H9 (cell line): ENCODE measurements around the gene HDAC1. TPM values are rescaled to one million over a fixed set of nuclear protein-coding genes. Genes with fewer than 3 reads are reported as not detected.
A peak's percentile ranks its signal among the peaks of the same experiment; 100 is the strongest.

ENCODE experiments used
- DNase-seq: peaks from one replicate; pipeline ENCODE4 v3.0.0-alpha.2; 2017
- H2AFZ ChIP-seq: one replicate; pipeline ENCODE4 v1.6.1; 2013; ENCODE audit warnings: mild to moderate bottlenecking, low read length, control low read depth, moderate library complexity
- H2AK5ac ChIP-seq: 2 replicates; pipeline ENCODE4 v1.6.1; 2013; ENCODE audit warnings: low read length, control low read depth, mixed read lengths; ENCODE audit not compliant: insufficient read length
- H2BK120ac ChIP-seq: one replicate; pipeline ENCODE4 v1.6.1; 2013; ENCODE audit warnings: low read depth, mild to moderate bottlenecking, low read length, control low read depth, inconsistent platforms; ENCODE audit not compliant: poor library complexity, severe bottlenecking
- H2BK12ac ChIP-seq: 2 replicates; pipeline ENCODE4 v1.6.1; 2013; ENCODE audit warnings: low read length, control low read depth, mixed read lengths, low read depth; ENCODE audit not compliant: insufficient read length
- H2BK15ac ChIP-seq: 2 replicates; pipeline ENCODE4 v1.6.1; 2013; ENCODE audit warnings: low read depth, low read length, control low read depth
- H2BK20ac ChIP-seq: one replicate; pipeline ENCODE4 v1.6.1; 2013; ENCODE audit warnings: low read depth, mild to moderate bottlenecking, low read length, control low read depth, inconsistent platforms; ENCODE audit not compliant: poor library complexity, severe bottlenecking
- H2BK5ac ChIP-seq: 2 replicates; pipeline ENCODE4 v1.6.1; 2013; ENCODE audit warnings: low read length, control low read depth, mixed read lengths; ENCODE audit not compliant: insufficient read length
- H3K14ac ChIP-seq: 2 replicates; pipeline ENCODE4 v1.6.1; 2013; ENCODE audit warnings: low read length, control low read depth; ENCODE audit not compliant: insufficient read depth
- H3K18ac ChIP-seq: 2 replicates; pipeline ENCODE4 v1.6.1; 2013; ENCODE audit warnings: low read depth, mild to moderate bottlenecking, mixed read lengths, low read length, control low read depth; ENCODE audit not compliant: insufficient read length
- H3K23ac ChIP-seq: 2 replicates; pipeline ENCODE4 v1.6.1; 2013; ENCODE audit warnings: low read length, control low read depth, mixed read lengths, low read depth; ENCODE audit not compliant: insufficient read length
- H3K23me2 ChIP-seq: 2 replicates; pipeline ENCODE4 v1.6.1; 2013; ENCODE audit warnings: low read depth, mild to moderate bottlenecking, mixed read lengths, low read length, control low read depth; ENCODE audit not compliant: insufficient read length, poor library complexity, severe bottlenecking
- H3K27ac ChIP-seq: 2 replicates; pipeline ENCODE4 v1.5.1; 2013; ENCODE audit warnings: low read length, control low read depth, mixed read lengths, low read depth; ENCODE audit not compliant: insufficient read length
- H3K27me3 ChIP-seq: 2 replicates; pipeline ENCODE4 v1.6.1; 2013; ENCODE audit warnings: low read length, control low read depth, inconsistent platforms; ENCODE audit not compliant: insufficient read depth
- H3K4ac ChIP-seq: 2 replicates; pipeline ENCODE4 v1.6.1; 2013; ENCODE audit warnings: low read depth, mild to moderate bottlenecking, control low read depth, inconsistent platforms, low read length, moderate library complexity
- H3K4me1 ChIP-seq: 2 replicates; pipeline ENCODE4 v1.6.1; 2013; ENCODE audit warnings: low read length, control low read depth, inconsistent platforms; ENCODE audit not compliant: insufficient read depth
- H3K4me2 ChIP-seq: 2 replicates; pipeline ENCODE4 v1.6.1; 2013; ENCODE audit warnings: low read length, control low read depth, mixed read lengths; ENCODE audit not compliant: insufficient read length, insufficient read depth
- H3K56ac ChIP-seq: 2 replicates; pipeline ENCODE4 v1.6.1; 2013; ENCODE audit warnings: low read depth, mild to moderate bottlenecking, mixed read lengths, low read length, control low read depth; ENCODE audit not compliant: insufficient read length
- H3K79me1 ChIP-seq: 2 replicates; pipeline ENCODE4 v1.6.1; 2013; ENCODE audit warnings: low read depth, mild to moderate bottlenecking, moderate library complexity, low read length, control low read depth, inconsistent platforms; ENCODE audit not compliant: insufficient read depth, poor library complexity, severe bottlenecking
- H3K79me2 ChIP-seq: 2 replicates; pipeline ENCODE4 v1.6.1; 2013; ENCODE audit warnings: low read length, control low read depth, inconsistent platforms; ENCODE audit not compliant: insufficient read depth
- H3K9ac ChIP-seq: 2 replicates; pipeline ENCODE4 v1.6.1; 2013; ENCODE audit warnings: low read length, control low read depth, mixed read lengths; ENCODE audit not compliant: insufficient read length; ENCODE audit errors: extremely low read depth
- H3K9me3 ChIP-seq: one replicate; pipeline ENCODE4 v1.6.1; 2013; ENCODE audit warnings: low read depth, low read length, inconsistent platforms; ENCODE audit not compliant: control insufficient read depth
- H3T11ph ChIP-seq: one replicate; pipeline ENCODE4 v1.6.1; 2013; ENCODE audit warnings: mild to moderate bottlenecking, low read length, control low read depth, inconsistent platforms
- H4K20me1 ChIP-seq: one replicate; pipeline ENCODE4 v1.6.1; 2013; ENCODE audit not compliant: control insufficient read depth, insufficient read length, insufficient read depth
- H4K5ac ChIP-seq: 2 replicates; pipeline ENCODE4 v1.6.1; 2013; ENCODE audit warnings: low read depth, mild to moderate bottlenecking, mixed read lengths, low read length, control low read depth; ENCODE audit not compliant: insufficient read length
- H4K8ac ChIP-seq: replicated peaks from 2 replicates; pipeline ENCODE4 v1.6.1; 2013; ENCODE audit warnings: low read length, control low read depth, mixed read lengths, low read depth; ENCODE audit not compliant: insufficient read length
- H4K91ac ChIP-seq: 2 replicates; pipeline ENCODE4 v1.6.1; 2013; ENCODE audit warnings: low read depth, mild to moderate bottlenecking, moderate library complexity, mixed read lengths, low read length, control low read depth; ENCODE audit not compliant: insufficient read length
- H3K27ac Mint-ChIP-seq, 3 experiments: 2 replicates in 2 of 3; 3 replicates in 1 of 3; pipeline ENCODE4 v1.8.0; 2020 to 2021; ENCODE audit warnings: mixed read lengths in 3 of 3, mild to moderate bottlenecking in 1 of 3, moderate library complexity in 1 of 3
- H3K27me3 Mint-ChIP-seq: 2 replicates; pipeline ENCODE4 v1.8.0; 2021; ENCODE audit warnings: low read depth, mild to moderate bottlenecking, moderate library complexity, mixed read lengths
- H3K36me3 Mint-ChIP-seq, 3 experiments: 2 replicates in 2 of 3; 3 replicates in 1 of 3; pipeline ENCODE4 v1.8.0; 2020 to 2021; ENCODE audit warnings: low read depth in 3 of 3, mixed read lengths in 3 of 3; ENCODE audit not compliant: insufficient read depth in 1 of 3
- H3K4me1 Mint-ChIP-seq, 2 experiments: 2 replicates each; pipeline ENCODE4 v1.8.0; 2020; ENCODE audit warnings: mixed read lengths in 2 of 2
- H3K4me3 Mint-ChIP-seq, 2 experiments: 2 replicates in 1 of 2; 3 replicates in 1 of 2; pipeline ENCODE4 v1.8.0; 2020 to 2021; ENCODE audit warnings: mild to moderate bottlenecking in 2 of 2, mixed read lengths in 2 of 2, moderate library complexity in 1 of 2
- H3K9me3 Mint-ChIP-seq, 2 experiments: 2 replicates in 1 of 2; 3 replicates in 1 of 2; pipeline ENCODE4 v1.8.0; 2020; ENCODE audit warnings: mild to moderate bottlenecking in 2 of 2, mixed read lengths in 2 of 2, moderate library complexity in 1 of 2
- CTCF ChIP-seq: fragments of 200-600 bp; sonication (generic); conservative IDR thresholded peaks from 3 replicates; pipeline ENCODE4 v1.8.0; 2021; ENCODE audit warnings: antibody characterized with exemption, mild to moderate bottlenecking
- WGBS: extraction: QIAGEN DNeasy Blood & Tissue Kit; methylation state at CpG from one replicate; pipeline ENCODE4 v1.1.7; 2013; ENCODE audit warnings: missing lambda C conversion rate, low lambda C conversion rate, mixed read lengths; ENCODE audit not compliant: insufficient read length; ENCODE audit errors: extremely low coverage; 5-methylcytosine and 5-hydroxymethylcytosine counted together
- total RNA-seq: library from RNA; stranded (reverse); gene quantifications from 2 replicates; pipeline ENCODE4 v1.2.1, GENCODE V29; 2021

Gene HDAC1
- total RNA-seq, 1 experiment from 2014 or later: 162 TPM

GRCh38 chr1:32334274-32334861 is 42.5 kb downstream of the HDAC1 start:
- WGBS: no CpG with 5 or more reads among the region's 9 CpGs
- no peak overlapping the region for H4K5ac ChIP-seq
- DNase-seq: no peak

More at GRCh38 chr1:32334274-32334861, 42.5 kb downstream of the HDAC1 start:
- peak overlapping the region; percentile 93 to 97 for H3K4me3 Mint-ChIP-seq
- Histone ChIP-seq H3K27ac (no peak overlapping the region), H3K23me2 (peaks cover 11% of the 10 kb centered on the region), H2BK12ac (no peak overlapping the region), H3K18ac (no peak overlapping the region), H3K14ac (no peak overlapping the region), H3K4ac (no peak overlapping the region), H3K9ac (peak overlapping the region; percentile 72), H3K56ac (no peak overlapping the region), H3K9me3 (no peaks in the 10 kb centered on the region), H2BK5ac (no peak overlapping the region), H3K79me2 (peaks cover 6% of the 10 kb centered on the region; the same call in 1 of the 2 replicates), H3K27me3 (peaks cover 2% of the 10 kb centered on the region; the same call in 1 of the 2 replicates), H4K91ac (no peak overlapping the region), H3K23ac (no peak overlapping the region), H3T11ph (no peak overlapping the region), H2BK20ac (no peak overlapping the region), H2AK5ac (no peak overlapping the region), H4K20me1 (no peaks in the 10 kb centered on the region), H2BK120ac (no peak overlapping the region), H2AFZ (no peak overlapping the region), H2BK15ac (no peak overlapping the region), H4K8ac (no peak overlapping the region), H3K4me1 (peaks cover 3% of the 10 kb centered on the region; the same call in 1 of the 2 replicates), H3K79me1 (no peaks in the 10 kb centered on the region), H3K4me2 (peak overlapping the region; percentile 60)
- TF ChIP-seq CTCF: no peak
- H3K27ac Mint-ChIP-seq: peak overlapping the region; percentile 93 to 98 (median 97); a peak in 4 of 7 replicates
- H3K9me3 Mint-ChIP-seq: no peaks in the 10 kb centered on the region; a peak in 1 of 5 replicates
- H3K4me1 Mint-ChIP-seq: peaks cover 43 to 55% of the 10 kb centered on the region in 2 experiments
- H3K27me3 Mint-ChIP-seq: peaks cover 30% of the 10 kb centered on the region
- peaks cover 33 to 57% (median 55%) of the 10 kb centered on the region in 3 experiments for H3K36me3 Mint-ChIP-seq
